Skin epidermis (tissue), 12 donors: ENCODE data around the gene CCNC.
"Not testable (repeated sequence)": the region's sequence is repeated elsewhere in the genome, so short reads cannot be mapped to it uniquely, and the experiment has no call there.

Experiments
- H3K27ac ChIP-seq, 21 experiments: fragments of 200-600 bp; sonication (generic) in 11 of 21; one replicate each; pipeline ENCODE4 v1.5.0; 2020; ENCODE audit warnings: mild to moderate bottlenecking in 3 of 21, inconsistent platforms in 2 of 21, moderate library complexity in 2 of 21
- H3K4me3 ChIP-seq, 7 experiments: fragments of 200-600 bp; sonication (generic) in 2 of 7; one replicate each; pipeline ENCODE4 v1.5.0; 2020; ENCODE audit warnings: inconsistent platforms in 2 of 7, mild to moderate bottlenecking in 2 of 7, moderate library complexity in 1 of 7

The CCNC gene

GRCh38 chr6:99604166-99605073 is 36.0 kb upstream of the CCNC start:
- Histone ChIP-seq H3K4me3 (peak overlapping the region in 2 of 7 experiments; percentile 13 to 20), H3K27ac (no peak overlapping the region)

GRCh38 chr6:99603421-99604165 is 35.1 kb upstream of the CCNC start:
- Histone ChIP-seq H3K27ac (no peak overlapping the region), H3K4me3 (peak overlapping the region; percentile 12 to 32 (median 18))

- Histone ChIP-seq H3K27ac (no peak overlapping the region), H3K4me3 (peak overlapping the region in 6 of 7 experiments; percentile 12 to 32 (median 17))
These were observed 34.3 kb upstream of the CCNC start for GRCh38 chr6:99602520-99603420.

GRCh38 chr6:99594696-99595095 is 26.2 kb upstream of the CCNC start:
- H3K27ac ChIP-seq, H3K4me3 ChIP-seq: not testable (repeated sequence)

GRCh38 chr6:99592900-99593299 is 24.4 kb upstream of the CCNC start:
- H3K27ac ChIP-seq = no peak overlapping the region
- H3K4me3 ChIP-seq = no peak overlapping the region

GRCh38 chr6:99591673-99592364 is 23.4 kb upstream of the CCNC start:
- Histone ChIP-seq H3K27ac (no peak overlapping the region), H3K4me3 (no peak overlapping the region)

- no peak overlapping the region for H3K4me3 ChIP-seq
- H3K27ac ChIP-seq = no peak overlapping the region
These were observed 22.5 kb upstream of the CCNC start for GRCh38 chr6:99590728-99591672.

- no peak overlapping the region for H3K27ac ChIP-seq
- H3K4me3 ChIP-seq = no peak overlapping the region
These were observed 21.5 kb upstream of the CCNC start for GRCh38 chr6:99589907-99590493.

- Histone ChIP-seq H3K4me3 (peak overlapping the region; percentile 30 to 52 (median 38)), H3K27ac (no peak overlapping the region)
These were observed 20.8 kb upstream of the CCNC start for GRCh38 chr6:99589290-99589672.

- no peak overlapping the region for H3K27ac ChIP-seq
- peak overlapping the region; percentile 30 to 52 (median 38) for H3K4me3 ChIP-seq
These were observed 20.3 kb upstream of the CCNC start for GRCh38 chr6:99588618-99589289.

- Histone ChIP-seq H3K4me3 (no peak overlapping the region), H3K27ac (no peak overlapping the region)
These were observed 19.3 kb upstream of the CCNC start for GRCh38 chr6:99587792-99588191.

- Histone ChIP-seq H3K4me3 (no peak overlapping the region), H3K27ac (no peak overlapping the region)
These were observed 11.3 kb upstream of the CCNC start for GRCh38 chr6:99579781-99580180.

GRCh38 chr6:99575544-99576227 is 7.2 kb upstream of the CCNC start:
- Histone ChIP-seq H3K27ac (no peak overlapping the region), H3K4me3 (no peak overlapping the region)

- Histone ChIP-seq H3K4me3 (no peak overlapping the region), H3K27ac (no peak overlapping the region)
These were observed 5.6 kb upstream of the CCNC start for GRCh38 chr6:99573980-99574617.

GRCh38 chr6:99563056-99563723 is 5.3 kb downstream of the CCNC start:
- H3K4me3 ChIP-seq = no peak overlapping the region
- no peak overlapping the region for H3K27ac ChIP-seq

- Histone ChIP-seq H3K27ac (no peak overlapping the region), H3K4me3 (no peak overlapping the region)
These were observed 7.8 kb downstream of the CCNC start for GRCh38 chr6:99560668-99561067.
